CD14-positive monocyte (primary cell): Measurements from ENCODE around the gene NACAD. TPM values are rescaled to one million over a fixed set of nuclear protein-coding genes. Genes with fewer than 3 reads are reported as not detected.

Experiments used
- DNase-seq, 3 donors: peaks; one replicate each; pipeline ENCODE4 v3.0.0-alpha.2; 2011 to 2022
- H2AFZ ChIP-seq: 2 replicates; pipeline ENCODE4 v1.6.0; 2012; ENCODE audit warnings: mild to moderate bottlenecking, low read depth, low read length, inconsistent platforms; ENCODE audit not compliant: insufficient read depth, poor library complexity, severe bottlenecking
- H3K27ac ChIP-seq, 2 donors: 1 replicate in 1 of 2; 2 replicates in 1 of 2; pipeline ENCODE4 v1.5.1; 2012 to 2013; ENCODE audit warnings: low read length in 2 of 2, control low read depth in 1 of 2, inconsistent platforms in 1 of 2, low read depth in 1 of 2, mild to moderate bottlenecking in 1 of 2
- H3K27me3 ChIP-seq, 2 donors: one replicate each; pipeline versions ENCODE4 v1.6.0 to v1.6.1; 2011 to 2013; ENCODE audit warnings: low read length in 2 of 2; ENCODE audit not compliant: control insufficient read depth in 2 of 2, insufficient read depth in 2 of 2
- H3K36me3 ChIP-seq, 2 donors: replicated peaks in 1 of 2; 1 replicate in 1 of 2; 2 replicates in 1 of 2; pipeline versions ENCODE4 v1.5.1 to v1.6.1; 2012 to 2013; ENCODE audit warnings: low read length in 2 of 2, control low read depth in 1 of 2, inconsistent platforms in 1 of 2, mild to moderate bottlenecking in 1 of 2; ENCODE audit not compliant: insufficient read depth in 2 of 2, control insufficient read depth in 1 of 2
- H3K4me1 ChIP-seq, 2 donors: 1 replicate in 1 of 2; 2 replicates in 1 of 2; pipeline versions ENCODE4 v1.5.1 to v1.6.1; 2012 to 2013; ENCODE audit warnings: low read length in 2 of 2, control low read depth in 1 of 2, inconsistent platforms in 1 of 2, mild to moderate bottlenecking in 1 of 2, moderate library complexity in 1 of 2; ENCODE audit not compliant: insufficient read depth in 2 of 2, control insufficient read depth in 1 of 2
- H3K4me2 ChIP-seq: replicated peaks from 2 replicates; pipeline ENCODE3; 2012; ENCODE audit warnings: low read length, moderate library complexity, mild to moderate bottlenecking; ENCODE audit not compliant: poor library complexity, severe bottlenecking; ENCODE audit errors: extremely low read depth
- H3K4me3 ChIP-seq, 3 experiments: fragments of 200-600 bp in 1 of 3; sonication (generic) in 1 of 3; replicated peaks in 1 of 3; 1 replicate in 2 of 3; 2 replicates in 1 of 3; pipeline ENCODE4 v1.5.1; 2011 to 2013; ENCODE audit warnings: low read length in 3 of 3, mild to moderate bottlenecking in 3 of 3, control low read depth in 2 of 3, low read depth in 2 of 3, inconsistent platforms in 1 of 3, moderate library complexity in 1 of 3
- H3K79me2 ChIP-seq: 2 replicates; pipeline ENCODE4 v1.6.0; 2012; ENCODE audit warnings: mild to moderate bottlenecking, control low read depth, inconsistent platforms, low read length, moderate library complexity; ENCODE audit not compliant: insufficient read depth
- H3K9ac ChIP-seq: 2 replicates; pipeline ENCODE4 v1.6.0; 2017; ENCODE audit warnings: low read length, mild to moderate bottlenecking; ENCODE audit not compliant: insufficient read depth, poor library complexity, severe bottlenecking
- H3K9me3 ChIP-seq, 2 donors: replicated peaks in 1 of 2; 1 replicate in 1 of 2; 2 replicates in 1 of 2; pipeline versions ENCODE4 v1.5.1 to v1.6.1; 2012 to 2013; ENCODE audit warnings: low read length in 2 of 2, control low read depth in 1 of 2; ENCODE audit not compliant: control insufficient read depth in 1 of 2, insufficient read depth in 1 of 2
- H4K20me1 ChIP-seq: 2 replicates; pipeline ENCODE4 v1.6.0; 2012; ENCODE audit warnings: mild to moderate bottlenecking, low read length, control low read depth, moderate library complexity; ENCODE audit not compliant: insufficient read depth
- H3K27ac Mint-ChIP-seq, 7 donors: one replicate each; pipeline ENCODE4 v1.8.0; 2020; ENCODE audit warnings: mild to moderate bottlenecking in 7 of 7, mixed read lengths in 7 of 7, moderate library complexity in 6 of 7, inconsistent platforms in 2 of 7
- H3K27me3 Mint-ChIP-seq, 3 donors: one replicate each; pipeline ENCODE4 v1.8.0; 2021 to 2022; ENCODE audit warnings: low read depth in 3 of 3, mild to moderate bottlenecking in 3 of 3, mixed read lengths in 3 of 3, moderate library complexity in 3 of 3, inconsistent platforms in 1 of 3
- H3K36me3 Mint-ChIP-seq, 2 donors: one replicate each; pipeline ENCODE4 v1.8.0; 2020; ENCODE audit warnings: mixed read lengths in 2 of 2, inconsistent platforms in 1 of 2, mild to moderate bottlenecking in 1 of 2
- H3K4me1 Mint-ChIP-seq: one replicate; pipeline ENCODE4 v1.8.0; 2020; ENCODE audit warnings: mild to moderate bottlenecking, mixed read lengths
- H3K4me3 Mint-ChIP-seq, 2 donors: one replicate each; pipeline ENCODE4 v1.8.0; 2020; ENCODE audit warnings: mild to moderate bottlenecking in 2 of 2, mixed read lengths in 2 of 2, moderate library complexity in 1 of 2
- H3K9me3 Mint-ChIP-seq, 7 donors: one replicate each; pipeline ENCODE4 v1.8.0; 2020 to 2022; ENCODE audit warnings: mixed read lengths in 7 of 7, mild to moderate bottlenecking in 6 of 7, moderate library complexity in 6 of 7, inconsistent platforms in 2 of 7
- WGBS: methylation state at CpG from one replicate; pipeline ENCODE4 v1.1.5; 2013; ENCODE audit warnings: missing lambda C conversion rate; ENCODE audit not compliant: insufficient coverage; 5-methylcytosine and 5-hydroxymethylcytosine counted together
- intact Hi-C, 2 donors: fragments of 100-400 bp; cut with micrococcal nuclease; formaldehyde crosslinking; loops; one replicate each; pipeline versions ENCODE4 v1.15.0 to v1.15.1; 2023
- polyA plus RNA-seq, 3 donors: library from polyadenylated mRNA; depleted of rRNA in 1 of 3; unstranded in 2 of 3; stranded (reverse) in 1 of 3; fragments of 300-500 nt in 2 of 3; fragments of >200 nt in 1 of 3; fragmentation: Illumina TruSeq in 2 of 3; gene quantifications; 1 replicate in 2 of 3; 2 replicates in 1 of 3; pipeline ENCODE4 v1.2.3, GENCODE V29; 2012 to 2021
- TF ChIP-seq, protein P1 (sequence below): fragments of 200-600 bp; IDR thresholded peaks from one replicate; pipeline ENCODE4 v1.8.0; 2022; ENCODE audit warnings: antibody characterized with exemption, mild to moderate bottlenecking

Gene NACAD
- polyA plus RNA-seq, 3 donors = 0.04 TPM; not detected in 2

DNA sequence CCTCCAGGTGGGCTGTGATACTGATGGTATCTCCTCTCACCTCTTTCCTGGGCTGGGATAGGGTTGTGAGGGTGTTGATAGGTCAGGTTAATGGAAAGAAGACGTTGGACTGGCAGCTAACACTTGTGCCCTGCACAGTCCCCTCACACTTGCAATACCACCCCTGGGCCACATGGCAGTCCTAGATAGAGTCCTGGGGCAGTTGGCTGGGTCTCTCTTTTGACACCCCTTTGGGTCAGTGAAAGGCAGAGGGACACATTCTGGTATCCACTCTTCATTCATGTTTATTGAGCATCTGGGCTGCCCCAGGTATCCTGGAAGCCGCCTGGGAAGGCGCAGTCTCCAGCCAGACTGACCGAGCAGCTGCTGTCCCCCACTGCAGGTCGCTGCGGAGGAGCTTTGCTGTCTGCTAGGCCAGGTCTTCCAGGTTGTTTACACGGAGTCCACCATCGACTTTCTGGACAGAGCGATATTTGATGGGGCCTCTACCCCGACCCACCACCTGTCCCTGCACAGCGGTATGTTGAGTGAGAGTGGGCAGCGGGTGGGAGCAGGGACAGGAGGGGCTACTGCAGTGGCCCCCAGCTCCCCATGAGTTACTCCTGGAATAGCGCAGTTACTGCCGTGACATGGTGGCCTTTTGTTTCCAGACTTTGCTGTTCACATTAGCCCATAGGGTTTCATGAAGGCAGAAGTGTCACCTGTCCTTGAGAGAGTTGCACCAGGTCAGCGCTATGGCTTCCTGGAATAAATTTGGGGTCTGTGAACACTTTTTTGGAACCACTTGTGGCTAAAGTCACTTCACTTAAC, 19.1 kb downstream of the NACAD start:
- TF ChIP-seq, protein P1, sequence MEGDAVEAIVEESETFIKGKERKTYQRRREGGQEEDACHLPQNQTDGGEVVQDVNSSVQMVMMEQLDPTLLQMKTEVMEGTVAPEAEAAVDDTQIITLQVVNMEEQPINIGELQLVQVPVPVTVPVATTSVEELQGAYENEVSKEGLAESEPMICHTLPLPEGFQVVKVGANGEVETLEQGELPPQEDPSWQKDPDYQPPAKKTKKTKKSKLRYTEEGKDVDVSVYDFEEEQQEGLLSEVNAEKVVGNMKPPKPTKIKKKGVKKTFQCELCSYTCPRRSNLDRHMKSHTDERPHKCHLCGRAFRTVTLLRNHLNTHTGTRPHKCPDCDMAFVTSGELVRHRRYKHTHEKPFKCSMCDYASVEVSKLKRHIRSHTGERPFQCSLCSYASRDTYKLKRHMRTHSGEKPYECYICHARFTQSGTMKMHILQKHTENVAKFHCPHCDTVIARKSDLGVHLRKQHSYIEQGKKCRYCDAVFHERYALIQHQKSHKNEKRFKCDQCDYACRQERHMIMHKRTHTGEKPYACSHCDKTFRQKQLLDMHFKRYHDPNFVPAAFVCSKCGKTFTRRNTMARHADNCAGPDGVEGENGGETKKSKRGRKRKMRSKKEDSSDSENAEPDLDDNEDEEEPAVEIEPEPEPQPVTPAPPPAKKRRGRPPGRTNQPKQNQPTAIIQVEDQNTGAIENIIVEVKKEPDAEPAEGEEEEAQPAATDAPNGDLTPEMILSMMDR = no peak
- no peak overlapping the region for H2AFZ ChIP-seq
- 95% methylated on average over 13 of the region's 15 CpGs for WGBS
- H4K20me1 ChIP-seq = peaks cover 99% of the 10 kb centered on the region
- no peaks in the 10 kb centered on the region for H3K27me3 ChIP-seq
- H3K9me3 ChIP-seq = no peaks in the 10 kb centered on the region
- peaks cover 23% of the 10 kb centered on the region for H3K4me1 Mint-ChIP-seq
- peaks cover 19 to 25% of the 10 kb centered on the region in 2 donors for H3K4me1 ChIP-seq
- H3K4me3 Mint-ChIP-seq = no peak overlapping the region
- peaks cover 0 to 4% (median 2%) of the 10 kb centered on the region in 3 donors for H3K27me3 Mint-ChIP-seq
- intact Hi-C loops = no loop called here
- H3K27ac ChIP-seq = peak overlapping the region in 1 of 2 donors; percentile 41
- peaks cover 25% of the 10 kb centered on the region for H3K79me2 ChIP-seq
- no peak for DNase-seq
- no peak overlapping the region for H3K4me2 ChIP-seq
- peaks cover 87 to 99% of the 10 kb centered on the region in 2 donors for H3K36me3 ChIP-seq
- no peak overlapping the region for H3K9ac ChIP-seq
- no peaks in the 10 kb centered on the region for H3K9me3 Mint-ChIP-seq
- H3K27ac Mint-ChIP-seq = peak overlapping the region in 4 of 7 donors; percentile 7 to 84 (median 54)
- H3K4me3 ChIP-seq = no peak overlapping the region
- H3K36me3 Mint-ChIP-seq = peaks cover 87 to 98% of the 10 kb centered on the region in 2 donors

DNA sequence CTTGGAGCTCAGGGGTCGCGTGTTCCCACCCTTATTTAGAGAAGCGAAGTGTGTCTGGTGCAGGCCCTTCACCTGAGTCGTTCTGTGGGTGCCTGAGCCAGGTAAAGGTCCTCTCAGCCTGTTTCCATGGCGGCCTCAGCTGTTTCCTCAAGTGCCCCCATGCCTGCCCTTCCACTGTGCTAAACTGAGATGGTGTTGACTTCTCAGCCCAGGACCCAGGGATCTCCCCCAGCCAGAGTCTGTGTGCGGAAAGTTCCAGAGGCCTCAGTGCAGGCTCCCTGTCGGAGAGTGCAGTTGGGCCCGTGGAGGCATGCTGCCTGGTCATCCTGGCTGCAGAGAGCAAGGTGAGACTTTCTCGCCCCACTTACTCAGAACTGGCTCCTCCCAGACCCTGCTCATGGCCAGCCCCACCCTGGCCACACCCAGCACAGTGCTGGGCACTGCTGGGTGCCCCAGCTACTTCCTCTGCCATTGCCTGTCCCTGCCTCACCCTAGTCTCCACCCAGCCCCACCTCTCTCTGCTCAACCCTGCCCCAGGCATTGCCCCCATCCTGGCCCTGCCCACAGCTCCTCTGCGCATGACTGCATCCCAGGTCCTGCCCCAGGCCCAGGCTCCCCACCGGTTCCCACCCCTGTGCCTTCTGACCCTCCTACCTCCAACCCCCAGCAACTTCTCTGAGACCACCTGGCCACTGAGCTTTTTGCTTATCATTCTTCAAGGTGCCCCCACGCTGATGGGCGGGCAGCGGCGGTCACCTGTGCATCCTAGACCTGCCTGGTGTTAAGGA, 20.3 kb downstream of the NACAD start:
- Histone ChIP-seq H3K9ac (no peak overlapping the region), H4K20me1 (peaks cover 99% of the 10 kb centered on the region), H3K36me3 (peaks cover 84 to 99% of the 10 kb centered on the region in 2 donors), H3K27me3 (no peaks in the 10 kb centered on the region), H3K9me3 (no peaks in the 10 kb centered on the region), H2AFZ (no peak overlapping the region), H3K4me2 (no peak overlapping the region), H3K4me3 (no peak overlapping the region), H3K79me2 (peaks cover 37% of the 10 kb centered on the region), H3K27ac (peak overlapping the region in 1 of 2 donors; percentile 62), H3K4me1 (peaks cover 19 to 30% of the 10 kb centered on the region in 2 donors)
- no peak for DNase-seq
- TF ChIP-seq, protein P1 = no peak
- intact Hi-C loops = no loop called here
- H3K27ac Mint-ChIP-seq = peak overlapping the region in 6 of 7 donors; percentile 41 to 73 (median 62)
- peaks cover 30% of the 10 kb centered on the region for H3K4me1 Mint-ChIP-seq
- 93% methylated on average over 15 of the region's 15 CpGs for WGBS
- H3K4me3 Mint-ChIP-seq = no peak overlapping the region
- H3K27me3 Mint-ChIP-seq = peaks cover 0 to 4% (median 2%) of the 10 kb centered on the region in 3 donors
- H3K9me3 Mint-ChIP-seq = no peaks in the 10 kb centered on the region
- peaks cover 86 to 98% of the 10 kb centered on the region in 2 donors for H3K36me3 Mint-ChIP-seq
